HL-60/S4 (cell line): ENCODE measurements around the gene CCNF.

Source experiments
- in situ Hi-C: fragments of 300-500 bp; cut with MboI; formaldehyde crosslinking; loops from 2 replicates; pipeline ENCODE4 v1.14.3; 2022; ENCODE audit warnings: low sequenced_read_pairs

The CCNF gene

GRCh38 chr16:2471016-2471652, 41.9 kb downstream of the CCNF start, which contains the start of gene NTN3:
TSS of gene NTN3 (plus strand) at chr16:2471297. CDS start at chr16:2471702, 405 bp downstream.
- in situ Hi-C loops: no loop called here

GRCh38 chr16:2471653-2472487, 42.6 kb downstream of the CCNF start:
- in situ Hi-C loops: no loop called here

- in situ Hi-C loops: no loop called here
Measured at GRCh38 chr16:2472488-2472864, 43.2 kb downstream of the CCNF start.

DNA sequence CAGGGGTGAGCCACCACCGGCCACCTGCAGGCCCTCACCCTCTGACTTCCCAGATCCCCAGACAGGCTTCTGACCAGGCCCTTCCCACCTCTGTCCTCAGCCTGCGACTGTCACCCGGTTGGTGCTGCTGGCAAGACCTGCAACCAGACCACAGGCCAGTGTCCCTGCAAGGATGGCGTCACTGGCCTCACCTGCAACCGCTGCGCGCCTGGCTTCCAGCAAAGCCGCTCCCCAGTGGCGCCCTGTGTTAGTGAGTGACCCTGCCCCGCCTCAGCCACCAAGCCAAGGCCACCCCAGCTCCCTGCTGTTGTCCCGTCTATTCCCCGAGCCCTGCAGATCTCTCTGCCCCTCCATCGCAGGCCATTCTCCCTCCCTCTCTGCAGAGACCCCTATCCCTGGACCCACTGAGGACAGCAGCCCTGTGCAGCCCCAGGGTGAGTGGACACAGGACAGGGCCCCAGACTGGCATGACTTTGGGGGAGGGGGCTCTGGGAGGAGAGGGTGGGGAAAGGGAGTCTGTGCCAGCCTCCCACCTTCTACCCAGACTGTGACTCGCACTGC, 43.7 kb downstream of the CCNF start:
- in situ Hi-C loops: no loop called here

- in situ Hi-C loops: no loop called here
Measured at GRCh38 chr16:2473446-2473926, 44.2 kb downstream of the CCNF start.

DNA sequence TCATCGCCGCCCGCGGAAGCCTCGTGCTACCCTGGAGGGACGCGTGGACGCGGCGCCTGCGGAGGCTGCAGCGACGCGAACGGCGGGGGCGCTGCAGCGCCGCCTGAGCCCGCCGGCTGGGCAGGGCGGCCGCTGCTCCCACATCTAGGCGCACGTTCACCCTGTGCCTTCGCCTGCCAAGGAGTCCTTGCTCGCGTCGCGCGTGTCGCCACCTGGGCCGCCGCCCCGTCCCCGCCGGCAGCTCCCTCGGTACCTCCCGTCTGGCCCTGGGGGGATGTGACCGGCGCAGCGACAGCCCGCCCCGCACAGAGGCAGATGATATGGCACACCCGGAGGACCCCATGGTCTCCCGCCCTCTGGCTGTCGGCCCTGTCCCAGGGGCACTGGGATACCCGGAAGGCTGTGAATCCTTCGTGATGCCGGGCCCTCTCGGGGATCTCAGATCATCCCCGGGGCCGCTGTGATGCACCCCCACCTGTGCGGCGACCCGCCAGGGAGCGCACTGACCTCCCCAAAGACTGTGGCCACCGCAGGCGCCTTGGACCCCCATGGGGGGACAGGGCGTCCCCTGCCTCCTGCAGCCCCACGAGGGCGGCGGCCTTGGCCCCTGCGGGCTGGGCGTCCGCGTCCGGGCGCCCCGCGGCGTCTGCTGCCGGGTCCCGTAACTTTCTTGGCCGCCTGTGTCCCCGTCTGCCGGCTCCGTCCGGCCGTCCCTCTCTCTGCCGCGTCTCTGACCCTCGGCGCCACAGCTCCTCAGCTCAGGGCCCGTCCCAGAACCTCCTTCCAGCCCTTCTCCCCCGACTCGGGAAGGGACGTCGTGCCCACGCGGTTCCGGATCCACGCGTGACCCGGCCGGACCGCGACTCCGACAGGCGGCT, 45.0 kb downstream of the CCNF start:
- in situ Hi-C loops: no loop called here

DNA sequence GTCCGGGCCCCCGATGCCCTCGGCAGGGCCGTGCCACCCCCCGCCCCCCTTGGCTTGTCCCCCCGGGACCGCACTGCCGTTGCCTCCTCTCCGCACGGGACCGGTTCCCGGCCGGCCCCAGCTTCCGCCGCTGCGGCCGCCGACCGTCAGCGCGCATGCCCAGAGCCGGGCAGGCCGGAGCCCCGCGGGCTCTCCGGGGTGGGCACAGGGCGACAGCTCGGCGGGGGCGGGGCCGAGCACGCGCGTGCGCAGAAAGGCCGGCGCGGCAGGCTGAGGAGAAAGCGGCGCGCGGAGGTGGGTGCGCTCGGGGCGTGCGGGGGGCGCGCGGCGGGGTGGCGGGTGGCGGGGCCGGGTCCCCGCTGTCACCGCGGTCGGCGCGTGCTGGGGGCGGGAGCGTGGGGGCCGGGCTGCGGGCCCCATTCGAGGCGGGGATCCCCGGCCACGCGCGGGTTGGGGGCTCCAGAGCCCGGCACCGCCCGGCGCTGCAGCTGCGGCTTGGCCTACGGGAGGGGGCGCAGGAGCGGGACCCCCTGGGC, 45.7 kb downstream of the CCNF start, which contains the start of gene TBC1D24:
TBC1D24 (plus strand) TSS at position 251 of the 536 bp plus-strand sequence. CDS start 21,022 bp downstream, outside the sequence.
- in situ Hi-C loops: loop anchor here (25.0 kb wide), 1 partner anchor 463 kb away; the partner anchor contains the start of genes NPW and ZNF598

- in situ Hi-C loops: loop anchor here (25.0 kb wide), 1 partner anchor 463 kb away; the partner anchor contains the start of genes NPW and ZNF598
Measured at GRCh38 chr16:2475413-2476344, 46.4 kb downstream of the CCNF start.

DNA sequence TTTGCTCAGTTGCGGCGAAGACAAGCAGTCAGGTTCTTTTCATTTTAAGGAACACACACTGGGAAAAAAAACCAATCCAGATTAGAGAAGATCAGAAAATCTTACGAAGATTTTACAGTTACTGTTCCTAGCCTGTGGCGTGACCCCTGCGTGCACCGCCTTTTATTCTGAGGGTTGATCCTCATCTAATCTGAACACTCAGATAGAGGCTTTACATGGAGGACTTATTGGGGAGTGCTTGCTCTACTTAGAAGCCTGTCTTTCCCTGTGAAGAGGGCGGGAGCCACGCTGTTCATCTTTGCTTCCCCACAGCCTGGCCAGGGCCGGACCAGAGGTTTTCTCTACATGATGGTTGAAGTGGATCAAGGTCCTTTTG, 47.1 kb downstream of the CCNF start:
- in situ Hi-C loops: loop anchor here (25.0 kb wide), 1 partner anchor 464 kb away; the partner anchor contains the start of genes NPW and ZNF598

DNA sequence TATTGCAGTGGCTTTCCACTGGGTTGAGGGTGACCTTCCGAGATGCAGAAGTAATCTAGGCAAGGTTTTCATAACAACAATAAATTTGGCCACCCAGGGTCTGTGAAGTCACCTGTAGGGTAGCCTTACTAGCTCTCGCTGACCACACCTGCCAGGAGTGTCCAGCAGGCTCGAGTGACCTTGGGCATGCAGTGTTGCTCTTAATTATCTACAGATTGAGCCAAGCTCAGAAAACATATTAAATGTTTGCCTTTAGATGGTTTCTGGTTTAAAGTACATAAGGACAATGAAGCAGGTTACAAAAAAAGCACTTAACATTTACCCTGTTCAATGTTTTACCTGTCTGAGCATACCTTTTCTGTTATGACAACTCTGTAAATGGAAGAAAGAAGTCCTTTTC, 47.5 kb downstream of the CCNF start:
- in situ Hi-C loops: loop anchor here (25.0 kb wide), 1 partner anchor 464 kb away; the partner anchor contains the start of genes NPW and ZNF598

DNA sequence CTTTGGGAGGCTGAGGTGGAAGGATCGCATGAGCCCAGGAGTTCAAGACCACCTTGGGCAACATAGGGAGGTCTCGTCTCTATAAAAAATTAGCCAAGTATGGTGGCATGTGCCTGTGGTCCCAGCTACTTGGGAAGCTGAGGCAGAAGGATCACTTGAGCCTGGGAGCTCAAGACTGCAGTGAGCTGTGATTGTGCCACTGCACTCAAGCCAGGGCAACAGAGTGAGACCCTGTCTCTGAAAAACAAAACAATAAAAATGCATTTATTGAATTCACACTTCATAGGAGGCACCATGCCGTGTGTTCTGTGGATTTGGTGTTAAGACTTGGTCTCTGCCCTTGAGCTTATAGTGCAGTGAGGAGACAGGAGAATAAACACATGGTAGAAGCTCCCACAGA, 48.1 kb downstream of the CCNF start:
- in situ Hi-C loops: loop anchor here (25.0 kb wide), 1 partner anchor 465 kb away; the partner anchor contains the start of genes NPW and ZNF598

- in situ Hi-C loops: loop anchor here (25.0 kb wide), 1 partner anchor 466 kb away; the partner anchor contains the start of genes NPW and ZNF598
Measured at GRCh38 chr16:2478279-2478678, 49.0 kb downstream of the CCNF start.

DNA sequence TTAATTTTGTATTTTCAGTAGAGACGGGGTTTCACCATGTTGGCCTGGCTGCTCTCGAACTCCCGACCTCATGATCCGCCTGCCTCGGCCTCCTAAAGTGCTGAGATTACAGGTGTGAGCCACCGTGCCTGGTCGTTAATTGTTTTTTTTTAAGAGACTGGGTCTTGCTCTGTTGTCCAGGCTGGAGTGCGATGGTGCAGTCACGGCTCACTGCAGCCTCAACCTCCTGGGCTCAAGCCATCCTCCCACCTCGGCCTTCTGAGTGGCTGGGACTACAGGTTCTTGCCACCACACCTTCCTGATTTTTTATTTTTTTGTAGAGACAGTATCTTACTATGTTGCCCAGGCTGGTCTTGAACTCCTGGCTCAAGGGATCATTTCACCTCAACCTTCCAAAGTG, 50.7 kb downstream of the CCNF start:
- in situ Hi-C loops: loop anchor here (25.0 kb wide), 1 partner anchor 468 kb away; the partner anchor contains the start of genes NPW and ZNF598

- in situ Hi-C loops: loop anchor here (25.0 kb wide), 1 partner anchor 469 kb away; the partner anchor contains the start of genes NPW and ZNF598
Measured at GRCh38 chr16:2480948-2481347, 51.7 kb downstream of the CCNF start.

GRCh38 chr16:2481676-2482075, 52.4 kb downstream of the CCNF start:
- in situ Hi-C loops: loop anchor here (25.0 kb wide), 1 partner anchor 469 kb away; the partner anchor contains the start of genes NPW and ZNF598

- in situ Hi-C loops: loop anchor here (25.0 kb wide), 1 partner anchor 470 kb away; the partner anchor contains the start of genes NPW and ZNF598
Measured at GRCh38 chr16:2482249-2482648, 53.0 kb downstream of the CCNF start.

- in situ Hi-C loops: loop anchor here (25.0 kb wide), 1 partner anchor 471 kb away; the partner anchor contains the start of genes NPW and ZNF598
Measured at GRCh38 chr16:2482708-2483534, 53.7 kb downstream of the CCNF start.
